HepG2 (cell line): ENCODE measurements around the gene HOPX.

ENCODE experiments used
- BHLHE40 ChIP-seq: IDR thresholded peaks from 2 replicates; pipeline ENCODE4 v1.6.1; 2011; ENCODE audit warnings: low read length, improper control_type of control experiment
- HCFC1 ChIP-seq: fragments of 150-350 bp; IDR thresholded peaks from 2 replicates; pipeline ENCODE4 v1.6.1; 2014; ENCODE audit warnings: low read depth, low read length
- TF ChIP-seq, protein P1 (sequence below): sonication (generic); formaldehyde crosslinking; IDR thresholded peaks from 2 replicates; pipeline ENCODE4 v1.8.1; 2023; ENCODE audit warnings: mild to moderate bottlenecking, moderate library complexity, missing genetic modification reagents
- TF ChIP-seq, protein P2 (sequence below): sonication (generic); formaldehyde crosslinking; IDR thresholded peaks from 2 replicates; pipeline ENCODE4 v1.5.0; 2020; ENCODE audit warnings: mild to moderate bottlenecking, missing genetic modification reagents, moderate library complexity
- TF ChIP-seq, protein P3 (sequence below): sonication (generic); formaldehyde crosslinking; IDR thresholded peaks from 2 replicates; pipeline ENCODE4 v1.4.0; 2020; ENCODE audit warnings: missing genetic modification reagents, mild to moderate bottlenecking, borderline replicate concordance
- TF ChIP-seq, protein P4 (sequence below): sonication (generic); formaldehyde crosslinking; IDR thresholded peaks from 2 replicates; pipeline ENCODE4 v1.8.0; 2022; ENCODE audit warnings: mild to moderate bottlenecking, missing genetic modification reagents, borderline replicate concordance

DNA sequence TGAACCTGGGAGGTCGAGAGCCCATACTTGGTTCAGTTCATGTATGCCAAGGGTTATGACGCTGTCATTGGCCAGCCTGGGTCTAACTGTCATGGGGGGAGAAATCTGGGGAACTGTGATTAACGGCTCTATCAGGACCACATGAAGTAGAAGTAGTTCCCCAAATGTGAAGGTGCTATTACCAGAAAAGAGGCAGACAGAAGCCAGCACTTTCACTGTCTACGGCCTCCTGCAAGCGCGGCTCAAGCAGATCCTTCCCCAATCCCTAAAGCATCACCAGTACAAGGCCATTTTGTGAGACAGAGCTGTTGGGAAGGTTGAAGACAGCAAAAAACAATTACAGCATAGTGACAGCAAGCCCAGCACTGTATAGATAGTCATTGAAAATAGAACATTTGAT, 37.5 kb downstream of the HOPX start:
- TF ChIP-seq, protein P1, sequence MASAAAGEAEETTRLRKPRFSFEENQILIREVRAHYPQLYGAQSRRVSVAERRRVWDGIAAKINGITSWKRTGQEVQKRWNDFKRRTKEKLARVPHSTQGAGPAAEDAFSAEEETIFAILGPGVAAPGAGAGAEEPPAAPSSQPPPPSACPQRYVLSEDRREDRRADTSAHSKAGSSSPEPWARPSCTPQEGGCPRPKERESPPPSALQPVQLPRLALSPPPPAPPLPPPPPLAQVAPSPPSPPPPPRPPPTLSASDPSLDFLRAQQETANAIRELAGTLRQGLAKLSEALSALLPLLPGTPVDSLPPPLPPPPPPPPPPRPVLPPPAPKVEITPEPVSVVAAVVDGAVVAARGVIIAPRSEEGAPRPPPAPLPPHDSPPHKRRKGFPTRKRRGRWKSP (CRISPR knock-in tag), result no peak
- TF ChIP-seq BHLHE40 (no peak), HCFC1 (no peak)
- TF ChIP-seq, protein P2, sequence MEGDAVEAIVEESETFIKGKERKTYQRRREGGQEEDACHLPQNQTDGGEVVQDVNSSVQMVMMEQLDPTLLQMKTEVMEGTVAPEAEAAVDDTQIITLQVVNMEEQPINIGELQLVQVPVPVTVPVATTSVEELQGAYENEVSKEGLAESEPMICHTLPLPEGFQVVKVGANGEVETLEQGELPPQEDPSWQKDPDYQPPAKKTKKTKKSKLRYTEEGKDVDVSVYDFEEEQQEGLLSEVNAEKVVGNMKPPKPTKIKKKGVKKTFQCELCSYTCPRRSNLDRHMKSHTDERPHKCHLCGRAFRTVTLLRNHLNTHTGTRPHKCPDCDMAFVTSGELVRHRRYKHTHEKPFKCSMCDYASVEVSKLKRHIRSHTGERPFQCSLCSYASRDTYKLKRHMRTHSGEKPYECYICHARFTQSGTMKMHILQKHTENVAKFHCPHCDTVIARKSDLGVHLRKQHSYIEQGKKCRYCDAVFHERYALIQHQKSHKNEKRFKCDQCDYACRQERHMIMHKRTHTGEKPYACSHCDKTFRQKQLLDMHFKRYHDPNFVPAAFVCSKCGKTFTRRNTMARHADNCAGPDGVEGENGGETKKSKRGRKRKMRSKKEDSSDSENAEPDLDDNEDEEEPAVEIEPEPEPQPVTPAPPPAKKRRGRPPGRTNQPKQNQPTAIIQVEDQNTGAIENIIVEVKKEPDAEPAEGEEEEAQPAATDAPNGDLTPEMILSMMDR, result no peak
- TF ChIP-seq, protein P3, sequence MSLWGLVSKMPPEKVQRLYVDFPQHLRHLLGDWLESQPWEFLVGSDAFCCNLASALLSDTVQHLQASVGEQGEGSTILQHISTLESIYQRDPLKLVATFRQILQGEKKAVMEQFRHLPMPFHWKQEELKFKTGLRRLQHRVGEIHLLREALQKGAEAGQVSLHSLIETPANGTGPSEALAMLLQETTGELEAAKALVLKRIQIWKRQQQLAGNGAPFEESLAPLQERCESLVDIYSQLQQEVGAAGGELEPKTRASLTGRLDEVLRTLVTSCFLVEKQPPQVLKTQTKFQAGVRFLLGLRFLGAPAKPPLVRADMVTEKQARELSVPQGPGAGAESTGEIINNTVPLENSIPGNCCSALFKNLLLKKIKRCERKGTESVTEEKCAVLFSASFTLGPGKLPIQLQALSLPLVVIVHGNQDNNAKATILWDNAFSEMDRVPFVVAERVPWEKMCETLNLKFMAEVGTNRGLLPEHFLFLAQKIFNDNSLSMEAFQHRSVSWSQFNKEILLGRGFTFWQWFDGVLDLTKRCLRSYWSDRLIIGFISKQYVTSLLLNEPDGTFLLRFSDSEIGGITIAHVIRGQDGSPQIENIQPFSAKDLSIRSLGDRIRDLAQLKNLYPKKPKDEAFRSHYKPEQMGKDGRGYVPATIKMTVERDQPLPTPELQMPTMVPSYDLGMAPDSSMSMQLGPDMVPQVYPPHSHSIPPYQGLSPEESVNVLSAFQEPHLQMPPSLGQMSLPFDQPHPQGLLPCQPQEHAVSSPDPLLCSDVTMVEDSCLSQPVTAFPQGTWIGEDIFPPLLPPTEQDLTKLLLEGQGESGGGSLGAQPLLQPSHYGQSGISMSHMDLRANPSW (CRISPR knock-in tag), result no peak
- TF ChIP-seq, protein P4, sequence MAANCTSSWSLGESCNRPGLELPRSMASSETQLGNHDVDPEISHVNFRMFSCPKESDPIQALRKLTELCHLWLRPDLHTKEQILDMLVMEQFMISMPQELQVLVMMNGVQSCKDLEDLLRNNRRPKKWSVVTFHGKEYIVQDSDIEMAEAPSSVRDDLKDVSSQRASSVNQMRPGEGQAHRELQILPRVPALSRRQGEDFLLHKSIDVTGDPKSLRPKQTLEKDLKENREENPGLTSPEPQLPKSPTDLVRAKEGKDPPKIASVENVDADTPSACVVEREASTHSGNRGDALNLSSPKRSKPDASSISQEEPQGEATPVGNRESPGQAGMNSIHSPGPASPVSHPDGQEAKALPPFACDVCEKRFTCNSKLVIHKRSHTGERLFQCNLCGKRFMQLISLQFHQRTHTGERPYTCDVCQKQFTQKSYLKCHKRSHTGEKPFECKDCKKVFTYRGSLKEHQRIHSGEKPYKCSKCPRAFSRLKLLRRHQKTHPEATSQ (CRISPR knock-in tag), result no peak
